Upper lobe of left lung (tissue), 6 donors: ENCODE results near the gene BCL3. TPM values are rescaled to one million over a fixed set of nuclear protein-coding genes. Genes with fewer than 3 reads are reported as not detected.

ENCODE experiments used
- ATAC-seq, 2 donors: fragments of 200-7000 bp; cut with Tn5 transposase; one replicate each; pipeline ENCODE4 v1.9.1; 2022; ENCODE audit warnings: mild to moderate bottlenecking in 2 of 2, moderate library complexity in 2 of 2; ENCODE audit not compliant: low FRiP score in 2 of 2
- DNase-seq, 2 donors: peaks; one replicate each; pipeline ENCODE4 v3.0.0-alpha.2; 2019 to 2020
- H3K27ac ChIP-seq, 4 donors: fragments of 200-600 bp; sonication (generic); one replicate each; pipeline ENCODE4 v1.5.1; 2016 to 2019
- H3K27me3 ChIP-seq, 4 donors: fragments of 200-600 bp; sonication (generic); one replicate each; pipeline ENCODE4 v1.5.1; 2017 to 2019
- H3K36me3 ChIP-seq, 4 donors: fragments of 200-600 bp; sonication (generic); one replicate each; pipeline ENCODE4 v1.5.1; 2016 to 2019
- H3K4me1 ChIP-seq, 4 donors: fragments of 200-600 bp; sonication (generic); one replicate each; pipeline ENCODE4 v1.5.1; 2018 to 2019
- H3K4me3 ChIP-seq, 4 donors: fragments of 200-600 bp; sonication (generic); one replicate each; pipeline ENCODE4 v1.5.1; 2017 to 2019; ENCODE audit warnings: mild to moderate bottlenecking in 2 of 4, moderate library complexity in 1 of 4
- H3K9me3 ChIP-seq, 4 donors: fragments of 200-600 bp; sonication (generic); one replicate each; pipeline ENCODE4 v1.5.1; 2018 to 2019
- CTCF ChIP-seq, 6 experiments: fragments of 450-650 bp in 4 of 6; fragments of 200-600 bp in 2 of 6; sonication (generic) in 2 of 6; IDR thresholded peaks; one replicate each; pipeline ENCODE4 v1.5.1; 2016 to 2019; ENCODE audit warnings: antibody characterized with exemption in 6 of 6
- EP300 ChIP-seq, 4 donors: sonication (generic); formaldehyde crosslinking; IDR thresholded peaks; one replicate each; pipeline ENCODE4 v1.5.1; 2017; ENCODE audit warnings: antibody characterized with exemption in 4 of 4, control low read depth in 2 of 4
- POLR2A ChIP-seq, 4 donors: fragments of 450-650 bp; IDR thresholded peaks; one replicate each; pipeline ENCODE4 v1.5.1; 2016 to 2017; ENCODE audit warnings: antibody characterized with exemption in 4 of 4, mild to moderate bottlenecking in 2 of 4
- POLR2AphosphoS5 ChIP-seq, 2 donors: sonication (generic); formaldehyde crosslinking; IDR thresholded peaks; one replicate each; pipeline ENCODE4 v1.5.1; 2017; ENCODE audit warnings: antibody characterized with exemption in 2 of 2
- WGBS, 2 donors: methylation state at CpG; one replicate each; pipeline ENCODE4 v1.1.5; 2017 to 2018; 5-methylcytosine and 5-hydroxymethylcytosine counted together
- total RNA-seq, 6 donors: library from RNA; depleted of rRNA in 4 of 6; stranded (reverse); fragments of >200 nt in 4 of 6; gene quantifications; one replicate each; pipeline versions ENCODE4 v1.1.0 to v1.2.1, GENCODE V29; 2016 to 2021
- donor health status: DM: no; HTN: no; CAD: no; lungs with moderate emphysema.
- donor health status: DM: no; HTN: yes; CAD: no; lungs with severe emphysema.

The BCL3 gene
- total RNA-seq, 6 donors from 2014 or later = 31.1 to 114 (median 71.6) TPM

GRCh38 chr19:44799627-44800346 lies 51.3 kb downstream of the BCL3 start:
- H3K27ac ChIP-seq = peak overlapping the region in 3 of 4 donors; percentile 2 to 41 (median 12)
- WGBS, 2 donors = 70 to 71% methylated on average over 7 to 10 of the region's 10 CpGs
- no peak for DNase-seq

GRCh38 chr19:44800461-44800860 lies 52.0 kb downstream of the BCL3 start:
- WGBS, 2 donors = 0 to 13% methylated on average over 1 to 3 of the region's 3 CpGs
- Histone ChIP-seq H3K4me3 (no peak overlapping the region), H3K27me3 (no peaks in the 10 kb centered on the region), H3K4me1 (peaks cover 12 to 19% (median 13%) of the 10 kb centered on the region in 4 donors), H3K9me3 (no peaks in the 10 kb centered on the region), H3K36me3 (no peaks in the 10 kb centered on the region), H3K27ac (peak overlapping the region in 3 of 4 donors; percentile 2 to 41 (median 12))
- DNase-seq (peak; percentile 88 to 90), ATAC-seq (peak; percentile 93 to 96)
- TF ChIP-seq EP300 (IDR thresholded peaks at IDR 0.05) (no peak), CTCF (IDR thresholded peaks at IDR 0.05) (peak; percentile 90 to 98 (median 96))

More at GRCh38 chr19:44799627-44800346, 51.3 kb downstream of the BCL3 start:
- no peak for ATAC-seq
- no peaks in the 10 kb centered on the region for H3K9me3 ChIP-seq
- no peak overlapping the region for H3K4me3 ChIP-seq
- TF ChIP-seq POLR2A (IDR thresholded peaks at IDR 0.05) (no peak), EP300 (IDR thresholded peaks at IDR 0.05) (no peak), POLR2AphosphoS5 (IDR thresholded peaks at IDR 0.05) (no peak), CTCF (IDR thresholded peaks at IDR 0.05) (no peak)
- H3K36me3 ChIP-seq = no peaks in the 10 kb centered on the region
- H3K4me1 ChIP-seq = peaks cover 12 to 19% (median 13%) of the 10 kb centered on the region in 4 donors
- no peaks in the 10 kb centered on the region for H3K27me3 ChIP-seq

GRCh38 chr19:44803442-44804428 lies 55.2 kb downstream of the BCL3 start:
- H3K27me3 ChIP-seq = no peaks in the 10 kb centered on the region
- peaks cover 17 to 26% (median 21%) of the 10 kb centered on the region in 4 donors for H3K4me1 ChIP-seq
- H3K36me3 ChIP-seq = no peaks in the 10 kb centered on the region
- no peak overlapping the region for H3K27ac ChIP-seq
- ATAC-seq (no peak), DNase-seq (no peak)
- no peaks in the 10 kb centered on the region for H3K9me3 ChIP-seq
- WGBS, 2 donors = 77 to 87% methylated on average over 10 to 13 of the region's 13 CpGs
- H3K4me3 ChIP-seq = no peak overlapping the region
- TF ChIP-seq POLR2A (IDR thresholded peaks at IDR 0.05) (no peak), EP300 (IDR thresholded peaks at IDR 0.05) (no peak), CTCF (IDR thresholded peaks at IDR 0.05) (no peak), POLR2AphosphoS5 (IDR thresholded peaks at IDR 0.05) (no peak)

- ATAC-seq = no peak
- peak overlapping the region in 1 of 4 donors; percentile 79 for H3K27ac ChIP-seq
- DNase-seq = no peak
- H3K9me3 ChIP-seq = no peaks in the 10 kb centered on the region
- H3K4me3 ChIP-seq = no peak overlapping the region
- H3K4me1 ChIP-seq = peaks cover 30 to 38% (median 33%) of the 10 kb centered on the region in 4 donors
- no peaks in the 10 kb centered on the region for H3K27me3 ChIP-seq
- TF ChIP-seq EP300 (IDR thresholded peaks at IDR 0.05) (no peak), CTCF (IDR thresholded peaks at IDR 0.05) (no peak), POLR2A (IDR thresholded peaks at IDR 0.05) (no peak), POLR2AphosphoS5 (IDR thresholded peaks at IDR 0.05) (no peak)
- 87 to 91% methylated on average over 7 of the region's 7 CpGs for WGBS, 2 donors
- no peaks in the 10 kb centered on the region for H3K36me3 ChIP-seq
These were observed 57.8 kb downstream of the BCL3 start for GRCh38 chr19:44806291-44806690.
